Mononuclear cell (primary cell): ENCODE data around the gene IFIH1. TPM values are rescaled to one million over a fixed set of nuclear protein-coding genes. Genes with fewer than 3 reads are reported as not detected.

Experiments
- H3K27me3 ChIP-seq: 2 replicates; pipeline ENCODE4 v1.6.0; 2011; ENCODE audit warnings: low read length, control low read depth; ENCODE audit not compliant: insufficient read depth
- H3K4me1 ChIP-seq: 2 replicates; pipeline ENCODE4 v1.5.1; 2011; ENCODE audit warnings: mild to moderate bottlenecking, low read length, control low read depth; ENCODE audit not compliant: insufficient read depth
- H3K4me3 ChIP-seq: 2 replicates; pipeline ENCODE4 v1.5.1; 2011; ENCODE audit warnings: mild to moderate bottlenecking, low read length, moderate library complexity
- H3K9me3 ChIP-seq: 2 replicates; pipeline ENCODE4 v1.5.1; 2011; ENCODE audit warnings: low read depth, mild to moderate bottlenecking, control low read depth, low read length
- total RNA-seq: library from RNA; depleted of rRNA; stranded (reverse); fragments of >200 nt; gene quantifications from one replicate; pipeline ENCODE4 v1.2.3, GENCODE V29; 2012

The IFIH1 gene
- total RNA-seq, 1 donor: 78.0 TPM

- Histone ChIP-seq H3K27me3 (no peaks in the 10 kb centered on the region), H3K4me3 (no peak overlapping the region), H3K4me1 (peaks cover 15% of the 10 kb centered on the region), H3K9me3 (no peaks in the 10 kb centered on the region)
Measured at GRCh38 chr2:162254236-162254871, 64.1 kb downstream of the IFIH1 start.

GRCh38 chr2:162253435-162253834 is 65.0 kb downstream of the IFIH1 start:
- no peaks in the 10 kb centered on the region for H3K27me3 ChIP-seq
- no peak overlapping the region for H3K4me3 ChIP-seq

GRCh38 chr2:162252153-162252552 is 66.3 kb downstream of the IFIH1 start:
- Histone ChIP-seq H3K27me3 (no peaks in the 10 kb centered on the region), H3K4me3 (no peak overlapping the region), H3K9me3 (no peaks in the 10 kb centered on the region), H3K4me1 (peaks cover 12% of the 10 kb centered on the region)

More at GRCh38 chr2:162253435-162253834, 65.0 kb downstream of the IFIH1 start:
- H3K9me3 ChIP-seq: no peaks in the 10 kb centered on the region
- H3K4me1 ChIP-seq: peaks cover 15% of the 10 kb centered on the region

GRCh38 chr2:162245781-162246180 is 72.7 kb downstream of the IFIH1 start:
- Histone ChIP-seq H3K4me3 (no peak overlapping the region), H3K27me3 (peaks cover 2% of the 10 kb centered on the region), H3K4me1 (no peaks in the 10 kb centered on the region), H3K9me3 (no peaks in the 10 kb centered on the region)

- Histone ChIP-seq H3K4me1 (no peaks in the 10 kb centered on the region), H3K9me3 (no peaks in the 10 kb centered on the region), H3K4me3 (no peak overlapping the region), H3K27me3 (peaks cover 2% of the 10 kb centered on the region)
Measured at GRCh38 chr2:162245061-162245460, 73.4 kb downstream of the IFIH1 start.

- no peak overlapping the region for H3K4me3 ChIP-seq
- H3K9me3 ChIP-seq: no peaks in the 10 kb centered on the region
- peaks cover 2% of the 10 kb centered on the region for H3K27me3 ChIP-seq
- no peaks in the 10 kb centered on the region for H3K4me1 ChIP-seq
Measured at GRCh38 chr2:162244541-162245031, 73.9 kb downstream of the IFIH1 start.

- Histone ChIP-seq H3K4me1 (no peaks in the 10 kb centered on the region), H3K27me3 (peaks cover 2% of the 10 kb centered on the region), H3K4me3 (no peak overlapping the region), H3K9me3 (no peaks in the 10 kb centered on the region)
Measured at GRCh38 chr2:162243715-162244114, 74.8 kb downstream of the IFIH1 start.

GRCh38 chr2:162243294-162243693 is 75.2 kb downstream of the IFIH1 start, which contains the start of gene FAP:
FAP (minus strand) TSS chr2:162243445; CDS start chr2:162243327, 118 bp downstream.
- Histone ChIP-seq H3K27me3 (peaks cover 2% of the 10 kb centered on the region), H3K9me3 (no peaks in the 10 kb centered on the region), H3K4me1 (no peaks in the 10 kb centered on the region), H3K4me3 (no peak within 1 kb of the TSS)

- no peaks in the 10 kb centered on the region for H3K9me3 ChIP-seq
Measured at GRCh38 chr2:162242586-162243280, 75.8 kb downstream of the IFIH1 start.

GRCh38 chr2:162241571-162241970 is 76.9 kb downstream of the IFIH1 start:
- Histone ChIP-seq H3K4me3 (no peak overlapping the region), H3K27me3 (peaks cover 2% of the 10 kb centered on the region), H3K9me3 (no peaks in the 10 kb centered on the region), H3K4me1 (no peaks in the 10 kb centered on the region)

More at GRCh38 chr2:162242586-162243280, 75.8 kb downstream of the IFIH1 start:
- Histone ChIP-seq H3K4me1 (no peaks in the 10 kb centered on the region), H3K4me3 (no peak overlapping the region), H3K27me3 (peaks cover 2% of the 10 kb centered on the region)

- H3K27me3 ChIP-seq: no peaks in the 10 kb centered on the region
- no peaks in the 10 kb centered on the region for H3K9me3 ChIP-seq
- H3K4me3 ChIP-seq: no peak overlapping the region
- H3K4me1 ChIP-seq: no peaks in the 10 kb centered on the region
Measured at GRCh38 chr2:162234620-162235462, 83.6 kb downstream of the IFIH1 start.

GRCh38 chr2:162233197-162233596 is 85.3 kb downstream of the IFIH1 start:
- no peaks in the 10 kb centered on the region for H3K27me3 ChIP-seq
- H3K4me1 ChIP-seq: no peaks in the 10 kb centered on the region
- H3K9me3 ChIP-seq: no peaks in the 10 kb centered on the region
- H3K4me3 ChIP-seq: no peak overlapping the region

- H3K4me1 ChIP-seq: no peaks in the 10 kb centered on the region
- no peaks in the 10 kb centered on the region for H3K27me3 ChIP-seq
- no peaks in the 10 kb centered on the region for H3K9me3 ChIP-seq
- H3K4me3 ChIP-seq: no peak overlapping the region
Measured at GRCh38 chr2:162232671-162233070, 85.8 kb downstream of the IFIH1 start.

GRCh38 chr2:162232027-162232426 is 86.5 kb downstream of the IFIH1 start:
- no peaks in the 10 kb centered on the region for H3K27me3 ChIP-seq
- no peaks in the 10 kb centered on the region for H3K4me1 ChIP-seq
- H3K4me3 ChIP-seq: no peak overlapping the region
- no peaks in the 10 kb centered on the region for H3K9me3 ChIP-seq

- H3K27me3 ChIP-seq: no peaks in the 10 kb centered on the region
- no peaks in the 10 kb centered on the region for H3K4me1 ChIP-seq
- H3K9me3 ChIP-seq: no peaks in the 10 kb centered on the region
- H3K4me3 ChIP-seq: no peak overlapping the region
Measured at GRCh38 chr2:162230761-162231160, 87.7 kb downstream of the IFIH1 start.
